ENCODE data around the gene PATJ. TPM values are rescaled to one million over a fixed set of nuclear protein-coding genes. Genes with fewer than 3 reads are reported as not detected.

The PATJ gene
- total and polyA plus RNA-seq, 2 experiments from 2014 or later = 10.8 to 18.7 TPM

- Histone ChIP-seq H3K27me3 (no peaks in the 10 kb centered on the region), H3K36me3 (no peaks in the 10 kb centered on the region), H3K4me1 (ENCODE audit: low read depth) (peaks cover 3% of the 10 kb centered on the region), H3K27ac (no peak overlapping the region), H3K9me3 (ENCODE audit: low read depth) (no peaks in the 10 kb centered on the region), H3K4me3 (no peak overlapping the region)
- TF ChIP-seq CTCF (IDR thresholded peaks at IDR 0.05; ENCODE audit: low read depth, low read length) = no peak
- no peak for DNase-seq (ENCODE audit: low read depth in 1 of 2, low spot score in 1 of 2)
These were observed 211.5 kb downstream of the PATJ start for GRCh38 chr1:61953790-61954150.

GRCh38 chr1:61955261-61955660, 213.0 kb downstream of the PATJ start:
- no peak overlapping the region for H3K4me3 ChIP-seq
- H3K36me3 ChIP-seq = no peaks in the 10 kb centered on the region
- H3K27me3 ChIP-seq = no peaks in the 10 kb centered on the region
- H3K4me1 ChIP-seq (ENCODE audit: low read depth) = peaks cover 3% of the 10 kb centered on the region
- H3K9me3 ChIP-seq (ENCODE audit: low read depth) = no peaks in the 10 kb centered on the region
- TF ChIP-seq CTCF (IDR thresholded peaks at IDR 0.05; ENCODE audit: low read depth, low read length) = no peak
- DNase-seq (ENCODE audit: low read depth in 1 of 2, low spot score in 1 of 2) = no peak
- H3K27ac ChIP-seq = no peak overlapping the region

GRCh38 chr1:61956016-61956645, 213.9 kb downstream of the PATJ start:
- no peaks in the 10 kb centered on the region for H3K27me3 ChIP-seq
- H3K9me3 ChIP-seq (ENCODE audit: low read depth) = no peaks in the 10 kb centered on the region
- peaks cover 3% of the 10 kb centered on the region for H3K4me1 ChIP-seq (ENCODE audit: low read depth)
- H3K27ac ChIP-seq = no peak overlapping the region
- no peaks in the 10 kb centered on the region for H3K36me3 ChIP-seq
- no peak for DNase-seq (ENCODE audit: low read depth in 1 of 2, low spot score in 1 of 2)
- TF ChIP-seq CTCF (IDR thresholded peaks at IDR 0.05; ENCODE audit: low read depth, low read length) = no peak
- H3K4me3 ChIP-seq = no peak overlapping the region

- no peak for DNase-seq (ENCODE audit: low read depth in 1 of 2, low spot score in 1 of 2)
- peaks cover 3% of the 10 kb centered on the region for H3K4me1 ChIP-seq (ENCODE audit: low read depth)
- no peak overlapping the region for H3K27ac ChIP-seq
- no peaks in the 10 kb centered on the region for H3K9me3 ChIP-seq (ENCODE audit: low read depth)
- H3K4me3 ChIP-seq = no peak overlapping the region
- H3K36me3 ChIP-seq = no peaks in the 10 kb centered on the region
- H3K27me3 ChIP-seq = no peaks in the 10 kb centered on the region
- TF ChIP-seq CTCF (IDR thresholded peaks at IDR 0.05; ENCODE audit: low read depth, low read length) = no peak
These were observed 214.5 kb downstream of the PATJ start for GRCh38 chr1:61956784-61957183.

GRCh38 chr1:61961009-61961408, 218.7 kb downstream of the PATJ start:
- no peak overlapping the region for H3K4me3 ChIP-seq
- H3K4me1 ChIP-seq (ENCODE audit: low read depth) = no peaks in the 10 kb centered on the region
- H3K36me3 ChIP-seq = no peaks in the 10 kb centered on the region
- no peak for DNase-seq (ENCODE audit: low read depth in 1 of 2, low spot score in 1 of 2)
- H3K27ac ChIP-seq = no peak overlapping the region
- no peaks in the 10 kb centered on the region for H3K27me3 ChIP-seq
- no peak for TF ChIP-seq CTCF (IDR thresholded peaks at IDR 0.05; ENCODE audit: low read depth, low read length)
- H3K9me3 ChIP-seq (ENCODE audit: low read depth) = no peaks in the 10 kb centered on the region
